HepG2 (cell line): ENCODE results near the gene PP2D1.

ENCODE experiments used
- FOXM1 ChIP-seq: sonication (generic); formaldehyde crosslinking; IDR thresholded peaks from 2 replicates; pipeline ENCODE4 v1.5.0; 2020; ENCODE audit warnings: missing genetic modification reagents
- PHB2 ChIP-seq: fragments of 450-650 bp; IDR thresholded peaks from 2 replicates; pipeline ENCODE4 v1.6.1; 2018; ENCODE audit not compliant: partially characterized antibody
- ZNF180 ChIP-seq: sonication (generic); formaldehyde crosslinking; IDR thresholded peaks from 2 replicates; pipeline ENCODE4 v1.4.0; 2020; ENCODE audit warnings: low read depth, missing genetic modification reagents, borderline replicate concordance
- ZSCAN20 ChIP-seq: sonication (generic); formaldehyde crosslinking; IDR thresholded peaks from 2 replicates; pipeline ENCODE4 v1.4.0; 2020; ENCODE audit warnings: missing genetic modification reagents, mild to moderate bottlenecking, borderline replicate concordance
- TF ChIP-seq, protein P1 (sequence below): sonication (generic); formaldehyde crosslinking; IDR thresholded peaks from 2 replicates; pipeline ENCODE4 v1.4.0; 2020; ENCODE audit warnings: missing genetic modification reagents

DNA sequence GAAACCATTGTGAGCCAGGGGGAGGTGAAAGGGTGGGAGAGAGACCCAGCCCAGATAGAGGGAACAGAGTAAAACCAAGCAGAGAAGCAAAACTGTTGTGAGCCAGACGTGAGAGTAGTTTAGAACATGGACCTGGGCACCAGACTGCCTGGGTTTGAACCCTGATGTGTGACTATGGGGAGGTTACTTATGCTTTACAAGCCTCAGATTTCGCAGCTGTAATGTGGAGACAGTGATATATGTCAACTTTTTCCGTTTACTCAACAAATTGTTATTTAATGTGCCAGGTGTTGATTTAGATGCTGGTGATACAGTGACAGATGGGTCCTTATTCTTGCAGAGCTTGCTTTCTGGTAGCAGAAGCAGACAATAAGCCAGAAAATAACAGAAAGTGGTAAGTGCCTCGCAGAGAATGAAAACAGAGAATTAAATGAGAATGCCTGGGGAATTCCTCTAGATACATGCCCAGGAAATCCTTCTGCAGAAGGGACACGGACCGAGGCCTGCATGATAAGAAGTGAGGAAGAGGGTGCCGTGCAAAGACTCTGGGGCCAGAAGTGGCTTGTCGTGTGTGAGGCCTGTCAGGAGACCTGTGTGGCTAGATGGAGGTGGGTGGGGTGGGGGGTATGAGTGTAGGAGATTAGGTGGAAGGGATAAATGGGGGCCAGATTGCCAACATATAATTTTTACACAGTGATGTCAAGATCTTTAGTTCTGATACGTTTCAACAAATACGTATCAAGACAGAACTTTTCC is 43.1 kb upstream of the PP2D1 start:
- TF ChIP-seq FOXM1 (CRISPR knock-in tag) (no peak), ZNF180 (no peak), ZSCAN20 (CRISPR knock-in tag) (no peak), PHB2 (no peak)
- TF ChIP-seq, protein P1, sequence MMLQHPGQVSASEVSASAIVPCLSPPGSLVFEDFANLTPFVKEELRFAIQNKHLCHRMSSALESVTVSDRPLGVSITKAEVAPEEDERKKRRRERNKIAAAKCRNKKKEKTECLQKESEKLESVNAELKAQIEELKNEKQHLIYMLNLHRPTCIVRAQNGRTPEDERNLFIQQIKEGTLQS (CRISPR knock-in tag): no peak
